Activated naive CD8-positive, alpha-beta T cell (primary cell): Measurements from ENCODE around the gene SNX25.

Source experiments
- H3K27ac Mint-ChIP-seq: one replicate; pipeline ENCODE4 v1.8.0; 2021; ENCODE audit warnings: mixed read lengths
- H3K27me3 Mint-ChIP-seq: one replicate; pipeline ENCODE4 v1.8.0; 2021; ENCODE audit warnings: mixed read lengths
- H3K36me3 Mint-ChIP-seq: one replicate; pipeline ENCODE4 v1.8.0; 2021; ENCODE audit warnings: mixed read lengths
- H3K4me1 Mint-ChIP-seq: one replicate; pipeline ENCODE4 v1.8.0; 2021; ENCODE audit warnings: low read depth, mixed read lengths
- H3K4me3 Mint-ChIP-seq: one replicate; pipeline ENCODE4 v1.8.0; 2021; ENCODE audit warnings: mild to moderate bottlenecking, mixed read lengths
- H3K9me3 Mint-ChIP-seq: one replicate; pipeline ENCODE4 v1.8.0; 2021; ENCODE audit warnings: low read depth, mixed read lengths

SNX25 gene

GRCh38 chr4:185341377-185341776 lies 132.0 kb downstream of the SNX25 start:
- H3K36me3 Mint-ChIP-seq = peaks cover 27% of the 10 kb centered on the region
- no peak overlapping the region for H3K4me3 Mint-ChIP-seq
- H3K27me3 Mint-ChIP-seq = no peaks in the 10 kb centered on the region
- H3K4me1 Mint-ChIP-seq = peaks cover 27% of the 10 kb centered on the region
- H3K9me3 Mint-ChIP-seq = no peaks in the 10 kb centered on the region
- H3K27ac Mint-ChIP-seq = no peak overlapping the region

GRCh38 chr4:185341841-185342240 lies 132.4 kb downstream of the SNX25 start:
- peaks cover 27% of the 10 kb centered on the region for H3K4me1 Mint-ChIP-seq
- no peak overlapping the region for H3K27ac Mint-ChIP-seq
- no peaks in the 10 kb centered on the region for H3K9me3 Mint-ChIP-seq
- no peak overlapping the region for H3K4me3 Mint-ChIP-seq
- peaks cover 24% of the 10 kb centered on the region for H3K36me3 Mint-ChIP-seq
- H3K27me3 Mint-ChIP-seq = no peaks in the 10 kb centered on the region

- Mint-ChIP-seq H3K36me3 (peaks cover 28% of the 10 kb centered on the region), H3K4me3 (no peak overlapping the region), H3K4me1 (peaks cover 27% of the 10 kb centered on the region), H3K27ac (peak overlapping the region; percentile 61), H3K9me3 (no peaks in the 10 kb centered on the region), H3K27me3 (no peaks in the 10 kb centered on the region)
These were observed 134.6 kb downstream of the SNX25 start for GRCh38 chr4:185343726-185344581.

- peaks cover 18% of the 10 kb centered on the region for H3K4me1 Mint-ChIP-seq
- H3K27me3 Mint-ChIP-seq = no peaks in the 10 kb centered on the region
- H3K9me3 Mint-ChIP-seq = no peaks in the 10 kb centered on the region
- peaks cover 29% of the 10 kb centered on the region for H3K36me3 Mint-ChIP-seq
- H3K4me3 Mint-ChIP-seq = peak overlapping the region; percentile 27
- H3K27ac Mint-ChIP-seq = peak overlapping the region; percentile 70
These were observed 135.5 kb downstream of the SNX25 start for GRCh38 chr4:185344743-185345538.

GRCh38 chr4:185346975-185347601 lies 137.7 kb downstream of the SNX25 start:
- Mint-ChIP-seq H3K27me3 (no peaks in the 10 kb centered on the region), H3K4me1 (peaks cover 15% of the 10 kb centered on the region), H3K27ac (no peak overlapping the region), H3K9me3 (no peaks in the 10 kb centered on the region), H3K36me3 (peaks cover 44% of the 10 kb centered on the region), H3K4me3 (no peak overlapping the region)

- H3K27ac Mint-ChIP-seq = no peak overlapping the region
- H3K4me3 Mint-ChIP-seq = no peak overlapping the region
- no peaks in the 10 kb centered on the region for H3K27me3 Mint-ChIP-seq
- peaks cover 54% of the 10 kb centered on the region for H3K36me3 Mint-ChIP-seq
- no peaks in the 10 kb centered on the region for H3K9me3 Mint-ChIP-seq
- no peaks in the 10 kb centered on the region for H3K4me1 Mint-ChIP-seq
These were observed 142.3 kb downstream of the SNX25 start for GRCh38 chr4:185351691-185352090.

GRCh38 chr4:185352202-185352601 lies 142.8 kb downstream of the SNX25 start:
- Mint-ChIP-seq H3K9me3 (no peaks in the 10 kb centered on the region), H3K27me3 (no peaks in the 10 kb centered on the region), H3K36me3 (peaks cover 52% of the 10 kb centered on the region), H3K4me1 (no peaks in the 10 kb centered on the region), H3K4me3 (no peak overlapping the region), H3K27ac (no peak overlapping the region)

- H3K27ac Mint-ChIP-seq = no peak overlapping the region
- H3K4me1 Mint-ChIP-seq = no peaks in the 10 kb centered on the region
- no peak overlapping the region for H3K4me3 Mint-ChIP-seq
- no peaks in the 10 kb centered on the region for H3K27me3 Mint-ChIP-seq
- H3K36me3 Mint-ChIP-seq = peaks cover 55% of the 10 kb centered on the region
- no peaks in the 10 kb centered on the region for H3K9me3 Mint-ChIP-seq
These were observed 143.3 kb downstream of the SNX25 start for GRCh38 chr4:185352741-185353140.

- Mint-ChIP-seq H3K4me1 (no peaks in the 10 kb centered on the region), H3K9me3 (no peaks in the 10 kb centered on the region), H3K4me3 (no peak overlapping the region), H3K27ac (no peak overlapping the region), H3K36me3 (peaks cover 37% of the 10 kb centered on the region), H3K27me3 (no peaks in the 10 kb centered on the region)
These were observed 147.8 kb downstream of the SNX25 start for GRCh38 chr4:185357211-185357610.

GRCh38 chr4:185357733-185358440 lies 148.5 kb downstream of the SNX25 start:
- Mint-ChIP-seq H3K36me3 (peaks cover 34% of the 10 kb centered on the region), H3K9me3 (no peaks in the 10 kb centered on the region), H3K27ac (no peak overlapping the region), H3K27me3 (no peaks in the 10 kb centered on the region), H3K4me3 (no peak overlapping the region), H3K4me1 (no peaks in the 10 kb centered on the region)

GRCh38 chr4:185358514-185358913 lies 149.1 kb downstream of the SNX25 start:
- Mint-ChIP-seq H3K36me3 (peaks cover 34% of the 10 kb centered on the region), H3K4me1 (no peaks in the 10 kb centered on the region), H3K9me3 (no peaks in the 10 kb centered on the region), H3K27ac (no peak overlapping the region), H3K27me3 (no peaks in the 10 kb centered on the region), H3K4me3 (no peak overlapping the region)

- H3K27ac Mint-ChIP-seq = no peak overlapping the region
- no peaks in the 10 kb centered on the region for H3K9me3 Mint-ChIP-seq
- H3K27me3 Mint-ChIP-seq = no peaks in the 10 kb centered on the region
- H3K36me3 Mint-ChIP-seq = peaks cover 33% of the 10 kb centered on the region
- H3K4me3 Mint-ChIP-seq = no peak overlapping the region
- no peaks in the 10 kb centered on the region for H3K4me1 Mint-ChIP-seq
These were observed 149.6 kb downstream of the SNX25 start for GRCh38 chr4:185358959-185359358.

GRCh38 chr4:185359767-185360446 lies 150.5 kb downstream of the SNX25 start:
- no peaks in the 10 kb centered on the region for H3K4me1 Mint-ChIP-seq

GRCh38 chr4:185361872-185362271 lies 152.5 kb downstream of the SNX25 start:
- H3K4me1 Mint-ChIP-seq = no peaks in the 10 kb centered on the region
- H3K4me3 Mint-ChIP-seq = no peak overlapping the region
- no peaks in the 10 kb centered on the region for H3K27me3 Mint-ChIP-seq
- H3K36me3 Mint-ChIP-seq = peaks cover 24% of the 10 kb centered on the region
- H3K27ac Mint-ChIP-seq = no peak overlapping the region
- H3K9me3 Mint-ChIP-seq = no peaks in the 10 kb centered on the region

More at GRCh38 chr4:185359767-185360446, 150.5 kb downstream of the SNX25 start:
- Mint-ChIP-seq H3K27me3 (no peaks in the 10 kb centered on the region), H3K9me3 (no peaks in the 10 kb centered on the region), H3K4me3 (no peak overlapping the region), H3K27ac (no peak overlapping the region), H3K36me3 (peaks cover 32% of the 10 kb centered on the region)
